ENCODE measurements around the gene ANKS3.

The ANKS3 gene

GRCh38 chr16:4767872-4768548 lies 33.9 kb upstream of the ANKS3 start:
- ChIA-PET POLR2A (ENCODE audit: low non-redundant PET) (no interaction called here), CTCF (no interaction called here)
- TF ChIP-seq CTCF (conservative IDR thresholded peaks at IDR 0.05; ENCODE audit: low read depth): no peak
- peak overlapping the region; percentile 85 for H3K27ac ChIP-seq
- no peak for DNase-seq (ENCODE audit: low spot score)

GRCh38 chr16:4766875-4767628 lies 33.0 kb upstream of the ANKS3 start, which contains the start of gene ZNF500:
TSS of gene ZNF500 (minus strand) at chr16:4767162. CDS start at chr16:4765978, 1,184 bp downstream.
- POLR2A ChIA-PET (ENCODE audit: low non-redundant PET): no interaction called here
- peak within 1 kb of the TSS; percentile 85 for H3K27ac ChIP-seq
- CTCF ChIA-PET: interaction anchor here (0.9 kb wide), 1 partner anchor 21 kb away, joined by 5 read pairs; the partner anchor contains the start of gene SEPTIN12
- DNase-seq (ENCODE audit: low spot score): peak; percentile 96
- TF ChIP-seq CTCF (conservative IDR thresholded peaks at IDR 0.05; ENCODE audit: low read depth): no peak

- TF ChIP-seq CTCF (conservative IDR thresholded peaks at IDR 0.05; ENCODE audit: low read depth): no peak
- CTCF ChIA-PET: interaction anchor here (0.7 kb wide), 1 partner anchor 188 kb away, joined by 3 read pairs; no protein-coding TSS in a partner anchor
- DNase-seq (ENCODE audit: low spot score): no peak
- POLR2A ChIA-PET (ENCODE audit: low non-redundant PET): no interaction called here
- peak overlapping the region; percentile 85 for H3K27ac ChIP-seq
These were observed 31.7 kb upstream of the ANKS3 start for GRCh38 chr16:4765511-4766474.

- POLR2A ChIA-PET (ENCODE audit: low non-redundant PET): interaction anchor here (0.7 kb wide), 1 partner anchor 313 kb away, joined by 3 read pairs; no protein-coding TSS in a partner anchor
- TF ChIP-seq CTCF (conservative IDR thresholded peaks at IDR 0.05; ENCODE audit: low read depth): no peak
- CTCF ChIA-PET: no interaction called here
- no peak for DNase-seq (ENCODE audit: low spot score)
- no peak overlapping the region for H3K27ac ChIP-seq
These were observed 29.7 kb upstream of the ANKS3 start for GRCh38 chr16:4763791-4764190.

GRCh38 chr16:4762205-4762604 lies 28.1 kb upstream of the ANKS3 start:
- H3K27ac ChIP-seq: peak overlapping the region; percentile 13; the same call in 1 of the 2 replicates
- ChIA-PET CTCF (no interaction called here), POLR2A (ENCODE audit: low non-redundant PET) (no interaction called here)
- DNase-seq (ENCODE audit: low spot score): no peak
- TF ChIP-seq CTCF (conservative IDR thresholded peaks at IDR 0.05; ENCODE audit: low read depth): no peak
